CD4-positive, alpha-beta memory T cell (primary cell): ENCODE measurements around the gene CEP57L1. TPM values are rescaled to one million over a fixed set of nuclear protein-coding genes. Genes with fewer than 3 reads are reported as not detected.
A peak's percentile ranks its signal among the peaks of the same experiment; 100 is the strongest.

Experiments
- CTCF ChIA-PET: fragments of 350-600 bp; sonication (Branson Sonifier 250); formaldehyde crosslinking; loops from one replicate; lab custom pipeline; 2021; ENCODE audit warnings: inconsistent platforms; ENCODE audit not compliant: partially characterized antibody; lab: Charles Lee
- POLR2A ChIA-PET: fragments of 350-600 bp; sonication (Branson Sonifier 250); formaldehyde crosslinking; loops from one replicate; lab custom pipeline; 2021; ENCODE audit not compliant: partially characterized antibody; lab: Charles Lee
- DNase-seq, 5 donors: peaks; one replicate each; pipeline versions ENCODE4 v3.0.0 to v3.0.0-alpha.2; 2020 to 2022; ENCODE audit warnings: mixed read lengths in 1 of 5
- H3K27ac ChIP-seq: one replicate; pipeline ENCODE4 v1.7.0; 2013; ENCODE audit warnings: low read depth, low read length
- H3K27me3 ChIP-seq: 2 replicates; pipeline ENCODE4 v1.7.0; 2013; ENCODE audit warnings: mild to moderate bottlenecking, low read length, moderate library complexity; ENCODE audit not compliant: insufficient read depth
- H3K36me3 ChIP-seq: 2 replicates; pipeline ENCODE4 v1.7.0; 2013; ENCODE audit warnings: mild to moderate bottlenecking, low read length, moderate library complexity; ENCODE audit not compliant: insufficient read depth
- H3K4me1 ChIP-seq: 2 replicates; pipeline ENCODE4 v1.7.0; 2013; ENCODE audit warnings: mild to moderate bottlenecking, low read length, moderate library complexity; ENCODE audit not compliant: insufficient read depth
- H3K4me3 ChIP-seq, 2 donors: one replicate each; pipeline ENCODE4 v1.7.0; 2013; ENCODE audit warnings: low read length in 2 of 2, mild to moderate bottlenecking in 1 of 2
- H3K9me3 ChIP-seq, 2 donors: one replicate each; pipeline ENCODE4 v1.7.0; 2013; ENCODE audit warnings: low read length in 2 of 2, control low read depth in 1 of 2; ENCODE audit not compliant: control insufficient read depth in 1 of 2
- H3K27ac Mint-ChIP-seq, 7 donors: one replicate each; pipeline ENCODE4 v1.8.0; 2020 to 2021; ENCODE audit warnings: mixed read lengths in 7 of 7, mild to moderate bottlenecking in 6 of 7, inconsistent platforms in 3 of 7, moderate library complexity in 3 of 7
- H3K27me3 Mint-ChIP-seq, 2 donors: one replicate each; pipeline ENCODE4 v1.8.0; 2020 to 2021; ENCODE audit warnings: mixed read lengths in 2 of 2
- H3K36me3 Mint-ChIP-seq, 2 donors: one replicate each; pipeline ENCODE4 v1.8.0; 2020 to 2021; ENCODE audit warnings: mixed read lengths in 2 of 2, inconsistent platforms in 1 of 2, mild to moderate bottlenecking in 1 of 2
- H3K4me1 Mint-ChIP-seq, 4 donors: one replicate each; pipeline ENCODE4 v1.8.0; 2020 to 2021; ENCODE audit warnings: mixed read lengths in 4 of 4, mild to moderate bottlenecking in 1 of 4
- H3K4me3 Mint-ChIP-seq, 8 donors: one replicate each; pipeline ENCODE4 v1.8.0; 2020 to 2021; ENCODE audit warnings: mixed read lengths in 8 of 8, mild to moderate bottlenecking in 7 of 8, moderate library complexity in 6 of 8, inconsistent platforms in 3 of 8
- H3K9me3 Mint-ChIP-seq, 8 donors: one replicate each; pipeline ENCODE4 v1.8.0; 2020 to 2021; ENCODE audit warnings: mixed read lengths in 8 of 8, mild to moderate bottlenecking in 5 of 8, inconsistent platforms in 3 of 8, moderate library complexity in 1 of 8
- intact Hi-C: fragments of 100-400 bp; cut with micrococcal nuclease; formaldehyde crosslinking; loops from one replicate; pipeline ENCODE4 v1.15.1; 2023
- polyA plus RNA-seq, 2 donors: library from polyadenylated mRNA; unstranded; fragments of 300-500 nt; fragmentation: Illumina TruSeq; gene quantifications; one replicate each; pipeline ENCODE4 v1.2.3, GENCODE V29; 2021
- total RNA-seq, 2 experiments: library from RNA; stranded (reverse); gene quantifications; one replicate each; pipeline ENCODE4 v1.2.3, GENCODE V29; 2021

The CEP57L1 gene
- total and polyA plus RNA-seq, 4 experiments from 2014 or later = 5.7 to 9.2 (median 6.8) TPM

GRCh38 chr6:109059153-109059552 lies 36.2 kb upstream of the CEP57L1 start:
- Histone ChIP-seq H3K9me3 (no peaks in the 10 kb centered on the region), H3K4me1 (peaks cover 36% of the 10 kb centered on the region), H3K27ac (peak overlapping the region; percentile 52), H3K4me3 (no peak overlapping the region), H3K36me3 (no peaks in the 10 kb centered on the region), H3K27me3 (no peaks in the 10 kb centered on the region)
- peak overlapping the region; percentile 71 to 95 (median 92) for H3K27ac Mint-ChIP-seq
- intact Hi-C loops = loop anchor here (1.0 to 2.0 kb wide), 2 partner anchors 14 to 50 kb away; no protein-coding TSS in a partner anchor
- H3K4me3 Mint-ChIP-seq = peak overlapping the region in 5 of 8 donors; percentile 14 to 78 (median 27)
- no peak for DNase-seq
- H3K4me1 Mint-ChIP-seq = peaks cover 29 to 55% (median 37%) of the 10 kb centered on the region in 4 donors
- peaks cover 4 to 9% of the 10 kb centered on the region in 2 donors for H3K36me3 Mint-ChIP-seq
- ChIA-PET POLR2A (interaction anchor here (0.6 to 4.9 kb wide), 7 partner anchors 10 to 324 kb away, joined by 3 to 32 read pairs (median 7); partner anchors contain the start of gene CD164), CTCF (interaction anchor here (1.1 to 2.7 kb wide), 3 partner anchors 10 to 136 kb away, joined by 3 to 14 read pairs (median 4); no protein-coding TSS in a partner anchor)
- H3K9me3 Mint-ChIP-seq = peaks cover 0 to 3% (median 0%) of the 10 kb centered on the region in 8 donors
- no peaks in the 10 kb centered on the region for H3K27me3 Mint-ChIP-seq

- H3K27ac Mint-ChIP-seq = peak overlapping the region; percentile 71 to 95 (median 92)
- peak; percentile 52 to 65 (median 58) for DNase-seq
Measured at GRCh38 chr6:109059571-109060021, 35.7 kb upstream of the CEP57L1 start.

GRCh38 chr6:109060571-109060970 lies 34.7 kb upstream of the CEP57L1 start:
- POLR2A ChIA-PET = interaction anchor here (1.0 to 4.9 kb wide), 5 partner anchors 11 to 51 kb away, joined by 3 to 32 read pairs (median 7); no protein-coding TSS in a partner anchor
- Mint-ChIP-seq H3K36me3 (peaks cover 4 to 9% of the 10 kb centered on the region in 2 donors), H3K9me3 (peaks cover 0 to 3% (median 0%) of the 10 kb centered on the region in 8 donors), H3K4me1 (peaks cover 32 to 65% (median 43%) of the 10 kb centered on the region in 4 donors), H3K27ac (peak overlapping the region; percentile 1 to 80 (median 62)), H3K4me3 (peak overlapping the region in 2 of 8 donors; percentile 27 to 41), H3K27me3 (no peaks in the 10 kb centered on the region)
- Histone ChIP-seq H3K4me3 (no peak overlapping the region), H3K27me3 (no peaks in the 10 kb centered on the region), H3K9me3 (no peaks in the 10 kb centered on the region), H3K36me3 (no peaks in the 10 kb centered on the region), H3K4me1 (peaks cover 39% of the 10 kb centered on the region), H3K27ac (peak overlapping the region; percentile 52)
- no peak for DNase-seq
- intact Hi-C loops = no loop called here
- CTCF ChIA-PET = interaction anchor here (1.3 to 2.7 kb wide), 2 partner anchors 10 to 13 kb away, joined by 8 to 14 read pairs; no protein-coding TSS in a partner anchor

More at GRCh38 chr6:109059571-109060021, 35.7 kb upstream of the CEP57L1 start:
- Mint-ChIP-seq H3K27me3 (no peaks in the 10 kb centered on the region), H3K9me3 (peaks cover 0 to 3% (median 0%) of the 10 kb centered on the region in 8 donors), H3K36me3 (peaks cover 4 to 9% of the 10 kb centered on the region in 2 donors), H3K4me3 (peak overlapping the region in 7 of 8 donors; percentile 35 to 78 (median 61)), H3K4me1 (peaks cover 31 to 59% (median 39%) of the 10 kb centered on the region in 4 donors)
- H3K4me1 ChIP-seq = peaks cover 36% of the 10 kb centered on the region
- no peaks in the 10 kb centered on the region for H3K27me3 ChIP-seq
- CTCF ChIA-PET = interaction anchor here (0.7 to 2.7 kb wide), 5 partner anchors 10 to 137 kb away, joined by 3 to 14 read pairs (median 4); no protein-coding TSS in a partner anchor
- intact Hi-C loops = loop anchor here (1.0 to 2.0 kb wide), 2 partner anchors 15 to 50 kb away; no protein-coding TSS in a partner anchor
- no peaks in the 10 kb centered on the region for H3K9me3 ChIP-seq
- H3K27ac ChIP-seq = peak overlapping the region; percentile 52
- POLR2A ChIA-PET = interaction anchor here (0.6 to 4.9 kb wide), 11 partner anchors 10 to 323 kb away, joined by 3 to 32 read pairs (median 4); partner anchors contain the start of gene CD164
- no peaks in the 10 kb centered on the region for H3K36me3 ChIP-seq
- no peak overlapping the region for H3K4me3 ChIP-seq

DNA sequence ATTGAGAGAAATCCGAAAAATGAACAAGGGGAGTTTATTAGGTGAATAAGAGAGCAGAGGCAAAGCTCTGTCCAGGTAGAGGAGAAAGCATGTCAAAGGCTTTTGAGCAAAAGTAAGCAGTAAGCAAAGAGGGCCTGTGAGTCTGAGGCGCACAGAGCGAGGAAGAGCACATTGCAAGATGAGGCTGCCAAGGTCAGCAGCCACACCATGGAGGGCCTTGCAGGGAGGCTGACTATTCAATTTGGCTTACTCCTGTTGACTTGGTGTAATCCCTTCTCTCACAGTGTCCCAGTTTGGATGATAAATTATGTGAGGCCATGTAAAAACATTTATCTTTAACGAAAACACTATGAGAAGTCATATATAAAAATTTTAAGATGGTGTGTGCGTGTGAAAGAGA lies 33.1 kb upstream of the CEP57L1 start:
- POLR2A ChIA-PET = interaction anchor here (2.4 to 4.9 kb wide), 3 partner anchors 10 to 53 kb away, joined by 10 to 32 read pairs (median 32); partner anchors contain the start of genes CEP57L1 and SESN1
- no peaks in the 10 kb centered on the region for H3K27me3 ChIP-seq
- peaks cover 45% of the 10 kb centered on the region for H3K4me1 ChIP-seq
- no peak overlapping the region for H3K27ac ChIP-seq
- Mint-ChIP-seq H3K4me3 (peak overlapping the region in 4 of 8 donors; percentile 15 to 43 (median 30)), H3K36me3 (peaks cover 0 to 9% of the 10 kb centered on the region in 2 donors), H3K4me1 (peaks cover 31 to 71% (median 48%) of the 10 kb centered on the region in 4 donors), H3K9me3 (no peaks in the 10 kb centered on the region), H3K27ac (peak overlapping the region in 4 of 7 donors; percentile 22 to 90 (median 69)), H3K27me3 (no peaks in the 10 kb centered on the region)
- intact Hi-C loops = no loop called here
- H3K4me3 ChIP-seq = no peak overlapping the region
- H3K9me3 ChIP-seq = no peaks in the 10 kb centered on the region
- H3K36me3 ChIP-seq = no peaks in the 10 kb centered on the region
- CTCF ChIA-PET = interaction anchor here (0.7 to 1.6 kb wide), 2 partner anchors 10 to 11 kb away, joined by 4 to 7 read pairs; no protein-coding TSS in a partner anchor
- no peak for DNase-seq

DNA sequence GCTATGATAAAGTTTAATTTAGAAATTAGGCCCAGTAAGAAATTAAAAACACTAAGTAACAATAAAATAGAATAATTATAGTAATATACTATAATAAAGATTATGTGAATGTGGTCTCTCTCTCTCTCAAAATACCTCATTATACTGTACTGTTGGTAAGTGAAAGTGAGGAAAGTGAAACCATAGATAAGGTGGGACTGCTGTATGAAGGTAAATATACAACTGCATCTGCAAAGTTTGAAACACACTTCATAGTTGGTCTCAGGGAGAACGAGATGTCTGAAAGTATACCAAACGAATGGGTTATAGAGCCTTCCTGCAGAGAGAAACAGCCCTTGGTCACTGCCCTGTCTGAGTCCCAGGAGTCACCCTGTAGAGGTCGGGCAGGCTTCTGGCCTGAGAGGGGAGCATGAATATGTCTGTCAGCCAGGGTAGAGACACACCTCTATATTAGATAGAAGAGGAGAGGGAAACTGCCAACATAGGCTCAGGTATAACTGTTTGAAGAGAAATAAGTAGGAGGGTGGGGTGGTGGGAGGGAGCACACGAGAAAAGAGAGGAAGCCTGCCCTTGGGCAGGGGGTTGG lies 32.4 kb upstream of the CEP57L1 start:
- H3K9me3 ChIP-seq = no peaks in the 10 kb centered on the region
- H3K27me3 ChIP-seq = no peaks in the 10 kb centered on the region
- Mint-ChIP-seq H3K4me3 (peak overlapping the region in 7 of 8 donors; percentile 14 to 53 (median 37)), H3K4me1 (peaks cover 35 to 72% (median 53%) of the 10 kb centered on the region in 4 donors), H3K27ac (peak overlapping the region in 5 of 7 donors; percentile 31 to 69 (median 62)), H3K9me3 (no peaks in the 10 kb centered on the region), H3K27me3 (no peaks in the 10 kb centered on the region), H3K36me3 (peaks cover 0 to 6% of the 10 kb centered on the region in 2 donors)
- intact Hi-C loops = no loop called here
- peak in 1 of 5 donors; percentile 9 for DNase-seq
- H3K4me3 ChIP-seq = no peak overlapping the region
- no peak overlapping the region for H3K27ac ChIP-seq
- peaks cover 46% of the 10 kb centered on the region for H3K4me1 ChIP-seq
- ChIA-PET POLR2A (interaction anchor here (1.5 to 4.9 kb wide), 3 partner anchors 9 to 31 kb away, joined by 5 to 32 read pairs (median 10); partner anchors contain the start of genes CEP57L1 and SESN1), CTCF (interaction anchor here (0.7 to 1.6 kb wide), 2 partner anchors 9 to 11 kb away, joined by 4 to 7 read pairs; no protein-coding TSS in a partner anchor)
- no peaks in the 10 kb centered on the region for H3K36me3 ChIP-seq

GRCh38 chr6:109069746-109070145 lies 25.6 kb upstream of the CEP57L1 start:
- Mint-ChIP-seq H3K4me3 (peak overlapping the region in 2 of 8 donors; percentile 6 to 9), H3K27me3 (no peaks in the 10 kb centered on the region), H3K9me3 (no peaks in the 10 kb centered on the region), H3K36me3 (no peaks in the 10 kb centered on the region), H3K4me1 (peaks cover 31 to 67% (median 47%) of the 10 kb centered on the region in 4 donors), H3K27ac (peak overlapping the region in 3 of 7 donors; percentile 34 to 44 (median 36))
- no peak overlapping the region for H3K27ac ChIP-seq
- no peaks in the 10 kb centered on the region for H3K36me3 ChIP-seq
- ChIA-PET POLR2A (interaction anchor here (0.7 to 4.8 kb wide), 7 partner anchors 10 to 528 kb away, joined by 3 to 58 read pairs (median 3); no protein-coding TSS in a partner anchor), CTCF (interaction anchor here (5.1 to 9.0 kb wide), 2 partner anchors 15 to 527 kb away, joined by 29 to 219 read pairs; no protein-coding TSS in a partner anchor)
- intact Hi-C loops = loop anchor here (5.0 to 10.0 kb wide), 2 partner anchors 395 to 512 kb away; no protein-coding TSS in a partner anchor
- H3K27me3 ChIP-seq = no peaks in the 10 kb centered on the region
- no peak overlapping the region for H3K4me3 ChIP-seq
- H3K4me1 ChIP-seq = peaks cover 36% of the 10 kb centered on the region
- DNase-seq = no peak
- no peaks in the 10 kb centered on the region for H3K9me3 ChIP-seq
